Measurements from ENCODE around the gene PSIP1.
"Not testable (repeated sequence)": the region's sequence is repeated elsewhere in the genome, so short reads cannot be mapped to it uniquely, and the experiment has no call there.

PSIP1 gene

DNA sequence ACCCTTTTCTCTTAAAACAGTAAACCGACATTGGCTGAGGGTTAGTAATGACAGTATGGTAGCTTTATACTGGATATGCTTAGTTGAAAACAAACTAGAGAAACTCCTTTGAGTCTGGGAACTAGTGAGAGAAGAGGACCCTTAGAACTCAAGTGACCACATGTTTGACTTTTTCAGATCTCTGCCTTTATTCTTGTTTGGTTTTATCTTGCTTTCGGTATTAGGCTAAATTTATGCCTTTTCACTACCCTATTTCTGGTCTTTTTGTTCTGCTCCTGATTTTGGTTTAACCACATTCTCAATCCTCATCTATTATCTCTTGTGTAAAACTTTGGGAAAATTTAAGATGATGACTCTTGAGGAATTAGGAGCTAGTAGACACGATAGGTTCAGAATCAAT, 77.1 kb downstream of the PSIP1 start:
- DNase-seq (ENCODE audit: low spot score): no peak

DNA sequence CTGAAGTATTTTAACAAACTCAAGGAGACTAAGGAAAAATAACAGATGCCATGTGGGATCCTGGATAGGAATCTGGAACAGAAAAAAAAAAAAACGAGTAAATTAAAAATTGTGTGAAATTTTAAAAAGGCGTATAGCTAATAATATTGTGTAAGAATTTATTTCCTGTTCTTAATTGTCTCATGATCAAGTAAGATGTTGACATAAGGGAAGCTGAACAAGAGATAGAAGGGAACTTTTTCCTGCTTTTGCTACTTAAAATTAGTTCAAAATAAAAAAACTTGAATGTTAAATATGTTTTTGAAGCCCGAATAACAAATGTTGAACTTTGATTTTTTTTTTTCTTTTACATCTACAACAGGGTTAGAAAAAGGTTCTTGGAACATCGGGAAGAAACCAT, 77.6 kb downstream of the PSIP1 start:
- DNase-seq (ENCODE audit: low spot score): no peak

DNA sequence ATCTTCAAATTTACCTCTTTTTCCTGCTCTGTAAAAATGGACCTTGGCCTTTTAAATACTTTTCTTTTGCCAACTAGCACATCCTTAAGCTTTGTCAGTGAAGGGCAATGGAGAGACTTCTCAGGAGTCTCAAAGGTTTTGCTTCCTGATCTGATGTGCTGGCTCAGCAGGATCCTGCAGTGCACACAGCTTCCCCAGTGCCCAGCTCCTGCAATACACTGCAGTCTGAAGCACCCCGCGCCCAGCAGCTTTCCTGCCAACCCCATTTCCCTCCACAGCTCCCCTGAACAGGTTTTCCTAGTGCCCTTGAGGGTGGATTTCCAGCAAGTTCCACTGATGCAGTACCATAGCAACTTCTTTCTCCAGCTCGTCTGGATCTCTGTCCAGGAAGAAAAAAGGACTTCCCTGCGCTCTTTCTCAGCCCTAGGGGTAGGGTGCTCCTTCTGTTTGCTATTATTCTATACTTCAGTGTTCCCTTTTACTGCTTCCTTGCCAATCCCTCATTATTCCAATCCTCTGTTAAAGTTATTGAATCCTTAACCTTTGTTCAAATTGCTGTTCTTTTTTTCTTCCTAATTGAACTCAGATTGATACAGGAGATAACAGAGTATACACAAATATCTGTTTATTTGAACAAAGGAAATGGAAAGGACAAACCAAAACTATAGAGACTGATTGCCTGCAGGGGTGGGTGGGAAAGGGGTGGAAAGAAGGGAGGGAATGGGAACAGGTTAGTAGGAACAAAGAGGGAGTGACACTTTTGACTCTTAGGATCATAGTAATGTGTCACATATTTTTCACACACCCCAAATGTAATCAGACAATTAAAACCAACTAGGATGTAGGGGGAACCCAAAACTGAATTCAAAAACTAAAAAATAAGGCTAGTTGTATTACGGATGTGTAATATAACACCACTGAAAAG, 79.6 kb downstream of the PSIP1 start:
- DNase-seq (ENCODE audit: low spot score): no peak

DNA sequence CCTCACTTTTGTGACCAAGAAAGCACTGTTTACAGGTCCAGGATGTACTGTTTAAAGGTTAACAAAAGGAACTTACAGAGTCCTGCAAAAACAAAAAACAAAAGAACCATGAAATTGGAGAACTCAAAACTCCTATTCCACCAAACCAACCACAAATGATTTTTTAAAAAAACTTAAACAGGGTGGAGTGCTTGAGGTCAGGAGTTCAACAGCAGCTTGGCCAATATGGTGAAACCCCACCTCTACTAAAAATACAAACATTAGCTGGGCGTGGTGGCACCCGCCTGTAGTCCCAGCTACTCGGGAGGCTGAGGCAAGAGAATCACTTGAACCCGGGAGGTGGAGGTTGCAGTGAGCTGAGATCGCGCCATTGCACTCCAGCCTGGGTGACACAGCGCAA, 83.1 kb downstream of the PSIP1 start:
- DNase-seq (ENCODE audit: low spot score): not testable (repeated sequence)

DNA sequence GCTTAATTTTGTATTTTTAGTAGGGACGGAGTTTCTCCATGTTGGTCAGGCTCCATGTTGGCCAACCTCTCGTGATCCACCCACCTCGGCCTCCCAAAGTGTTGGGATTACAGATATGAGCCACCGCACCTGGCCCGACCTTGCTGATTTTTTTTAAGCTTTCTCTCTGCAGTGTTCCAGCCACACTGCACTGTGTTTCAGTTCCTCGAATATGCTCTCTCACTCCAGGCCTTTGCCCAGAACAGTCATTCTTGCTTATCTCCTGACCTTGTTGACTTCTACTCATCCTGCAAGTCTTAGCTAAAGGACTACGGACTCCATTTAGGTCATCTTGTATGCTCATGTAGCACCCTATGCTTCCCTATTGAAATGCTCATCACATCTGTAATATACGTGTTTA, 84.8 kb downstream of the PSIP1 start:
- no peak for DNase-seq (ENCODE audit: low spot score)

DNA sequence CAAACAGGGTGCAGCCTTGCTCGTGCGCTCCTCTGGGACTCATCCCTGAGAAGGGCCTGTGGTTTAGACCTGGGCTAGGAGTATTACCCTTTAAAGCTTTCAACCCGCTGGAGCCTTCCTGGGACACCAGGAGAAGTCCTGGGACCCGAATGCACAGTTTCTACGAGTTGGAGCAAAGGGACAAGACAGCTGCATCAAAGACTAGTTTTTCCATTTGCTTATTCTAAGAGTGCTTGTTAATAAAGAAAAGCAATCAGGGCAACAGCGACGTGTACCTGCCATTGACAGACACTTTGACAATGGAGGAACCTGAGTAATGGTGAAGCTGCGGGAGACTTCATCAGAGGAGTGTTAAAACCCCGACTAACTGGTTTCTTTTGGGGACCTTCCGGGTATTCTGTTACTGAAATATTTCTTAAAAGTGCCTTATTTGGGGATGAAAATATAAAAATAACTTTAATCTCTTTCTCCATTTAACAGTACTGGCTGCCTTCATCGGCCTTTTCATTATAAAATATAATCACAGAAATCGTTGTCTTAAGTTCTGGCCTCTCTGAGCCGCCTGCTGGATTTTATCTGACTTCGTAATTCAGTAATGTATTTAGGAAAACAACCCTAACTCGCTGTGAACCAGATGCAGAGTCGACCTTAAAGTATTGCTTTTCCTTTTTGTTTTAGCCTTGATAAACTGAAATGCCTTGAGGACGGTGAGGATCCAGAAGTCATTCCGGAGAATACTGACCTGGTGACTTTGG, 87.4 kb downstream of the PSIP1 start:
- DNase-seq (ENCODE audit: low spot score): peak; percentile 6

DNA sequence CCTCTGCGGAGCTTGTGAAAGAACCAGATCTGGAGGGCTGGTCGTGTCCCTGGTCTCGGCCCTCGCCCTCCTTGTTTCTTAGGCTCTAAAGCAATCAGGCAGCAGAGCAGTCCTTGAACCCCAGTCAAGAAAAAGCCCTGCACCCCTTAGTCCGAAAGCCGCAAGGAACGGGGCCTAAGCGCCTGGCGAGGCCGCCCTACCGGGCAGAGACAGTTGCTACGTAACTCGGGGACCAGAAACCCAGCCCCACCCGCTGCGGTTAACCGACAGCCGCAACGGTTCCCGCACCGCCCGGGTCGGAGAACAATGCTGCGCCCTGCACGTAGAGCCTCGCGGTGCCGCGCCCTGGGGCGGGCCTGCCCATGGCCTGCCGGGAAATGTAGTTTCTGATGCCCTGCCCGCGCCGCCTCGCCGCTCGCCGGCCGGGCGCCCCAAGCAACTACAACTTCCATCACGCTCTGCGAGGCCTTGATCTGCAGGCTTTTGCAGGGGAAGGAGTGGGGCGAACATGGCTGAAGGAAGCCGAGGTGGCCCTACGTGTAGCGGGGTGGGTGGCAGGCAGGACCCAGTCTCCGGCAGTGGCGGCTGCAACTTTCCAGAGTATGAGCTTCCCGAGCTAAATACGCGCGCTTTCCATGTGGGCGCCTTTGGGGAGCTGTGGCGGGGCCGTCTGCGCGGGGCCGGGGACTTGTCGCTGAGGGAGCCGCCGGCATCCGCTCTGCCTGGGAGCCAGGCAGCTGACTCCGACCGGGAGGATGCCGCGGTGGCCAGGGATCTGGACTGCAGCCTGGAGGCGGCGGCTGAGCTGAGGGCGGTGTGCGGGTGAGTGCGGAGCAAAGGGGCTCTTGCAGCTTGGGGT, 88.2 kb downstream of the PSIP1 start, which contains the start of gene SNAPC3:
TSS of gene SNAPC3 (plus strand) at position 505 of the 859 bp plus-strand sequence. CDS start at position 509, 4 bp downstream.
- peak; percentile 87 for DNase-seq (ENCODE audit: low spot score)

DNA sequence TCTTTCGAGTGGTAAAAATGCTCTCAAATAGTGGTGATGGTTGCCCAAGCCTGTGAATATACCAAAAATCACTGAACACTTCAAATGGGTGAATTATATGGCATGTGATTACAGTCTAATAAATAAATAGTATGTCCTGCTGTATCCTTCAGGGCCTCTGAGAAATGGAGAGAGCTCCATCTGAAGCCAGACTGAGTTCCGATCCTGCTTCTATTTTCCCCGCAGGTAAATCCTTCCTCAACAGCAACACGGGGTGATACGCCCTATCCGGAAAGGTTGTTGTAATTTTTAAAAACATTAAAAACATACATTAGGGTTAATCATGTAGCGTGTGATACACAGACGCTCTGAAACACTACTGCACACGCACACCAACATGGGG, 88.8 kb downstream of the PSIP1 start:
- DNase-seq (ENCODE audit: low spot score): no peak

DNA sequence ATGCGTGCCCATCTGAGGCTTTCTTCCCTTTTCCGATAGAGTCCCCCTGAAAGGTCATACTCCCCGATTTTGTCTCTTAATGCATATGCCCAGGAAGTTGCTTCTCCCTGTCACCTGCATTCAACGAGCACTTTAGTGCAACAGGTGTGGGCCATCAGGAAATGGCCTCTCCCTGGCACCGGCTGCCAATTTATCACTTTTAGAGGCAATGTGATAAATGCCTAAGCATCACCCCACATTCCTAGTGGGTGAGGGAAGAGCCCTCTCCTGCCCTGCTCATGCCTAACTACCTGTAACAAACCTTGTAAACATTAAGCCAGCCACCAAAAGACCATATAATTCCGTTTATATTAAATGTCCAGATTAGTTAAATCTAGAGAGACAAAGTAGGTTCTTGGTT, 89.2 kb downstream of the PSIP1 start:
- no peak for DNase-seq (ENCODE audit: low spot score)

DNA sequence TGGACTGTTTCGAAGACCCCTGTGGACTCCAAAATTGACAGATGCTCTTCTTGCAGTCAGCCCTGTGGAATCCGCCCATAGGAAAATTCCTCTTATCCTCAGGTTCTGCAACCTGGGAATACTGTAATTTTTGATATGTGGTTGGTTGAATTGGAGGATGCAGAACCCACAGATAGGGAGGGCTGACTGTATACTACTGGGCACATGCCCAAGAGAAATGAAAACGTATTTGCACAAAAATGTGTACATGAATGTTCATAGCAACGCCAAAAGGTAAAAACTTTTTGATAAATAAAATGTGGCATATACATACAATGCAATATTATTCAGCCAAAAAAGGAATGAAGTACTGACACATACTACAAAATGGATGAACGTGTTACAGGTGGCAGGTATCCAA, 90.0 kb downstream of the PSIP1 start:
- no peak for DNase-seq (ENCODE audit: low spot score)

DNA sequence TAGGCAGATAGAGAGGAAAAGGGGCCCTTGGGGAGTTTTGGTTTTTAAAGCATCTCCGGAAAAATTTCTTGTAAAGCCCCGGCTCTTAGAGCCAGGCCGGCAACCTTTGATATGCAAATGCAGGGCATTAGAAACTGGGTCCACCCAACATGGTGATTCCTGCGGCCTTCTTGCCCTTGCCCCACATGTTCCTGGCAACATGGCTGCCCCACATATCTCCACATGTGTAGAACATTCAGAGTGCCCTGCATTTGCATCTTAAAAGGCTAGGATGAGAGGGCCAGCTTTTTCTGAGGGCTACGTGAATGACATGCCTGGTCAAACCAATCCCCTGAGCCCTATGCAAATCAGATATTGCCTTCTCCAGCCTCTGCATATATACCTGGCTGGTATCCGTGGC, 93.1 kb downstream of the PSIP1 start:
- no peak for DNase-seq (ENCODE audit: low spot score)

DNA sequence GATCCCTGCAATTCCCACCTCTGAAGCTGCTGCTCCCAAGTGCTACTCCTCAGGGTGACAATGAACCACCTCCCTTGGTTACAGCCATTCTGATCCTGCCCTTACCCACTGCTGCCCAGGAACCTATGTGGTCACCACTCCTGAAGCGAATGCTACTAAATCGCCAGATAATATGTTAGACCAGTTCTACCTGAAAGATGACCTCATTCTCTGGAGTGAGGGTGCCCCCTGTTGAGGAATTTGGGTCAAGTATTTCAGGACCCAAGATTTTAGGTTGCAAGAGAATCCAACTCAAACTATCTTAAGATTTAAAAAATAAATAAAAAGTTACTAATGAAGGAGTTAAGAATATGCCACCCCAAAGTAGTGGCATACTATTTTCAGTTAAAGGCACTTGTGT, 93.9 kb downstream of the PSIP1 start:
- peak; percentile 9 for DNase-seq (ENCODE audit: low spot score)

Small RNA genes within 50 kb of the gene (small RNA-seq; reads per million reads assigned to genes)
- 0 reads per million in 2 experiments for gene AL513423.1
- 0 reads per million in 2 experiments for gene RN7SL98P
- gene RNU6-246P: 0 reads per million in 2 experiments
- gene RNU6-319P: 0 reads per million in 2 experiments

Measured in SK-N-DZ (cell line).